HG03378 (cell line): ENCODE data around the gene KHDRBS1.
"Not testable (repeated sequence)": the region's sequence is repeated elsewhere in the genome, so short reads cannot be mapped to it uniquely, and the experiment has no call there.

Source experiments
- ATAC-seq: cut with Tn5 transposase; IDR thresholded peaks from one replicate; pipeline ENCODE4 v1.9.1; 2021; ENCODE audit warnings: mild to moderate bottlenecking, moderate library complexity; ENCODE audit not compliant: unreplicated experiment

The KHDRBS1 gene, protein sequence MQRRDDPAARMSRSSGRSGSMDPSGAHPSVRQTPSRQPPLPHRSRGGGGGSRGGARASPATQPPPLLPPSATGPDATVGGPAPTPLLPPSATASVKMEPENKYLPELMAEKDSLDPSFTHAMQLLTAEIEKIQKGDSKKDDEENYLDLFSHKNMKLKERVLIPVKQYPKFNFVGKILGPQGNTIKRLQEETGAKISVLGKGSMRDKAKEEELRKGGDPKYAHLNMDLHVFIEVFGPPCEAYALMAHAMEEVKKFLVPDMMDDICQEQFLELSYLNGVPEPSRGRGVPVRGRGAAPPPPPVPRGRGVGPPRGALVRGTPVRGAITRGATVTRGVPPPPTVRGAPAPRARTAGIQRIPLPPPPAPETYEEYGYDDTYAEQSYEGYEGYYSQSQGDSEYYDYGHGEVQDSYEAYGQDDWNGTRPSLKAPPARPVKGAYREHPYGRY

DNA sequence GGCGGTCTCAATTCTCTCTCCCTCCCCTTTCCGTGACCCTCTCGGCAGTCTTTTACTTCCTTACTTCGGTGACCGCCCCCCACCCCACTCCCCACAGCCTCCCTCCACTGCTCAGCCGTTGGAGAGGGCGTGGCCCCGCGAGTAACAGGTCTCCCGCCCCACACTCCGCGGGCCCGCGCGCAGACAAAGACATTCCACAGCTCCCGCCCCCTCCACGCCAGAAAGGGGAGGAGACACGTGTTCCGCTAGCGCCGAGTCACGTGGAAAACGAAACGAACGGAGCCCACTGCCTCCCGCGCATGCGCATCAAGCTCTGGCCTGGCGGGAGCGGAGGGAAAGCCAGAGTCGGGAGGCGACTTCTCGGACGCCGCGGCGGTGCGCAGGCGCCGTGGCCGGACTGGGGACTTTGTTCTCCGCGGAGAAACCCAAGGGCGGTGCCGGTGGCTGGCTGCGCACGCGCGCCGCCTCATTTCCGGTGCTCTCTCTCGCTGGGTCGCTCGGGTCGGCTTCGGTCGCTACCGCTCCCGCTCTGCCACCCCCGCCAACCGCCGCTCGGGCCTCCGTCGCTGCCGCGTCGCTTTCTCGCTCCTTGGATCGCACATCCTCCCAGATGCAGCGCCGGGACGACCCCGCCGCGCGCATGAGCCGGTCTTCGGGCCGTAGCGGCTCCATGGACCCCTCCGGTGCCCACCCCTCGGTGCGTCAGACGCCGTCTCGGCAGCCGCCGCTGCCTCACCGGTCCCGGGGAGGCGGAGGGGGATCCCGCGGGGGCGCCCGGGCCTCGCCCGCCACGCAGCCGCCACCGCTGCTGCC, at the start of gene KHDRBS1:
KHDRBS1 (plus strand) TSS at position 483 of the 813 bp plus-strand sequence; CDS start at position 611, 128 bp downstream.
- peak; percentile 81 for ATAC-seq

DNA sequence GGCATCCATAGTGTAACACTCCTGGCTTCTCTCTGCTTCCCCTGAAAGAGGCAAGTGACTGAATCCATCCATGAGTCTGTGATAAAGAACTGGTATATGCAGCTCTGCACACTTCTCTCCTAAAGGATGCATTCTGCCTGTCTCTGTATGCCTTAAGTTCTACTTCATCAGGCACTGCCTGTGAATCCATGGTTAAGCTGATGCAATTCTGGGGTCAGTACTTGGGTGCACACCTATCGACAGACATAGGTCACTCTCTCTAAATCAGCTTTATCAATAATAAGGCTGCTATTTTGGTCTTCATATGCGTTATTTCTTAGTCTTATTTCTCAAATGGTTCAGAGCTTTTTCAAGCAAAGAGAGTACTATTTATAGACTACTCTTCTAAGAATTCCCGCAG, 42.8 kb upstream of the KHDRBS1 start:
- ATAC-seq, result no peak

DNA sequence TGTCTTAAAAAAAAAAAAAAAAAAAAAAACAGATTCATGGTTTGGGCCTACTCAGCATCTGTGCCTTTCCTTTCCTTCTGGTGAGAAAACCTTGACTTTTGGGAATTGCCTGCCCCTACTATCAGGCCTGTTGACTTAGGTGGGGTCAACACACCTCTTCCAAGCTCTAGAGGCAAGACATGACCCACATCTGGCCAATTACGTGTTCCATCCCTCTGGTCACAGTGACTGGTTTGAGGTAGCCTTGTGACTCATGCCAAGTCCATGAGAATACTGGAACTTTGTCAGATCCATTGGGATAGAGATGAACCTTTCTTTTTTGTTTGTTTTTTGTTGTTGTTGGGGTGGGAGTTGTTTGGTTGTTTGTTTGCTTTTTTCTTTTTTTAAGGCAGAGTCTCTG, 37.3 kb upstream of the KHDRBS1 start:
- no peak for ATAC-seq

DNA sequence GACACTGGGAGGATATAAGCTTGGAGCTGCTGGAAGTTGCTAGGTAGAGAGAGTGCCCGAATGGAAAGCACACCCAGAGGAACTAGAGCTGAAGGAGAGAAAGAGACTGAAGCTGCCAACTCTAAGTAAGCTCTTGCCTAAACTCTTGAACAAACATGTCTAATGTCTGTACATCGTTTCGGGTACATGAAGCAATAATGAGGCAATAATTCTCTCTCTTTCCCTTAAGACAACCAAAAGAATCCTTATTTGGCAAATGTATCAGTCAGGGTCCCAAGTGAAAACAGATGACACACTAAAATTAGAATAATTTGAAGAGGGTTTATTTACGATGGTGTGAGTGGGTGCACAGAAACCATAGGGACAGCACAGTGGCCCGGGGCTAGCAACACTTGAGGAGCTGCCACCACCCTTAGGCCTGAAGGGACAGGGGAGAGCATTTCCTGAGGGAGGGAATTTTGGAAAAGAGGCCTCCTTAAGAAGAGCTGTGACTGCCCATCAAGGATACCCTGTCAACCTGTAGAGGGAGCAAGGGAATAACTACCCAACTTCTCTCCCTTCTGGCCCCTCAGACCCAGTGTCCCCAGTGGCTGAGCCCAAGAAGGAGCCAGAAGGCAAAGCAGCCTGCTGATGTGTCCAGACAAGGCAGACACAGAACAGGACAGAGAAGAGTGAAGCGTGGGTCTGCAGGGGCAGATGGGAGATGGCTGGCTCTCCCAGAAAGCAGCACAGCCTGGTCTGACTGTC, 36.1 kb upstream of the KHDRBS1 start:
- ATAC-seq, result no peak

DNA sequence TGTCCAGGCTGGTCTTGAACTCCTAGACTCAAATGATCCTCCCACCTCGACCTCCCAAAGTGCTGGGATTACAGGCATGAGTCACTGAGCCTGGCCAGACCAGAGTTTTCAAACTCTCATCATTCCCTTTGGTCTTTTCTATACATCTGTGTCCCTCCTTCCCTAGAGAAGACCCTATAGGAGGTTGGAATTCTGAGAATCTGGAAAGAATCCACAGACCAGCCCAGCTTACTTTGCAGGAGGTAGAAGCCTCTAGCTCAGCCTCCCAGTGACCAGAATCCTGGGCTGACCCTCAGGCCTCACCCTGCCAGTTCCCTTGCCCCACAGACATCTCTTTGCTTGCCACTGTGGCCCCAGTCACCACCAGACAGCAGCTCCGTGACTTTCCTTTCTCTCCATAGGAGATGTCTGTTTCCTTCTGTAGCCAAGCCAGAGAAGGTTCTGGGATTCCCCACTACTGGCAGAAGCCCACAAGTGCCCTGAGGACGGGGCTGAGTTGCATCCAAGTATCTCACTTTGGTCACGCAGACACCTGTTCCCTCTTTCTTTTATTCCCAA, 34.7 kb upstream of the KHDRBS1 start:
- no peak for ATAC-seq

DNA sequence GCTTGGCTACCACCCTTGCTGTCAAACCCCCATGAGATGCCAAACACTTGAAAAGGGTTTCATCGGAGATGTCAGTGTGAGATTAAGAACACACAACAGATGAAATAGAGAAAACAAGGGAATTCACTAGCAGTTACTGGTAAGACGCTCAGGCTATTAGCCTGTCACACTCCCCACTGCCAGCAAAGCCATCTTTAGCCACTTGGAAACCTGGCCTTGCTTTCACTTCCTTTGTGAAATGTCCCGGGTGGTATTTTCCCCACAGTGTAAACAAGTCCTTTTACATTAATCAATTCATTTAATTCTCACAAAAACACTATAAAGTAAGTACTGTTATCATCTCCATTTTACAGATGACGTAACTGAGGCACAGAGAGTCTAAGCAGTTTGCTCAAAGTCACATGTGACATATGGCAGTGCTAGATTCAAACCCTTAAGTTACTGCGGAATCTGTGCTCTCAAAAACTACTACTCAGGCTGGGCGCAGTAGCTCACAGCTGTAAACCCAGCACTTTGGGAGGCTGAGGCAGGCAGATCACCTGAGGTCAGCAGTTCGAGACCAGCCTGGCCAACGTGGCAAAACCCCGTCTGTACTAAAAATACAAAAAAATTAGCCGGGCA, 32.7 kb upstream of the KHDRBS1 start:
- no peak for ATAC-seq

DNA sequence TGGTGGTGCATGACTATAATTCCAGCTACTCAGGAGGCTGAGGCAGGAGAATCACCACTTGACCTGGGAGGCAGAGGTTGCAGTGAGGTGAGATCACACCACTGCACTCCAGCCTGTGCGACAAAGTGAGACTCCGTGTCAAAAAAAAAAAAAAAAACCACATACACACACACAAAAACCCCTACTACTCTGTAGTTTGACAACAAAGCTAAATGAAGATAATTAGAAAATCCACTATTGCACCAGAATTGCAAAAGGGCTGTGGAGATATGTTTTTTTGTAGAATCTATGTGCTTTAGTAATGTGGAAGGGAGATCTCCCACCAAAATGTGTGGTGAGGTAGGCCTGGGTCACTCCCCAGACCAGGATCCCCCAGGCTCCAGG, 32.2 kb upstream of the KHDRBS1 start:
- no peak for ATAC-seq

DNA sequence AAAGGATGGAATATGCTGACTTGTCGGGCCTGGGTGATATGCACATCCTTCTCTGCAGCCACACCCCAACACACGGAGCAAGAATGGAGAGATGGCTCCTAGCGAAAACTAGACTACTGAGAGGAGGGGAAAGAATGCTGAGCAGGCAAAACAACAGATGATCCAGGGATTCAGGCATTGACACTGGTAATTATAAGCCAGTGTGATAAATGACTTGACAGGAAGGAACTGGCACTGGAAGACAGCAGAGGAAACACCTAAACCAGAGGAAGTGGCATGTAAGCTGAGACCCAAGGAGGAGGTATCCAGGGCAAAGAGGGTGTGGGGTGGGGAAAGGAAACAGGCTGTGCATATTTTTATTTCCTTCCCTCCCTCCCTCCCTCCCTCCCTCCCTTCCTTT, 31.7 kb upstream of the KHDRBS1 start:
- no peak for ATAC-seq

DNA sequence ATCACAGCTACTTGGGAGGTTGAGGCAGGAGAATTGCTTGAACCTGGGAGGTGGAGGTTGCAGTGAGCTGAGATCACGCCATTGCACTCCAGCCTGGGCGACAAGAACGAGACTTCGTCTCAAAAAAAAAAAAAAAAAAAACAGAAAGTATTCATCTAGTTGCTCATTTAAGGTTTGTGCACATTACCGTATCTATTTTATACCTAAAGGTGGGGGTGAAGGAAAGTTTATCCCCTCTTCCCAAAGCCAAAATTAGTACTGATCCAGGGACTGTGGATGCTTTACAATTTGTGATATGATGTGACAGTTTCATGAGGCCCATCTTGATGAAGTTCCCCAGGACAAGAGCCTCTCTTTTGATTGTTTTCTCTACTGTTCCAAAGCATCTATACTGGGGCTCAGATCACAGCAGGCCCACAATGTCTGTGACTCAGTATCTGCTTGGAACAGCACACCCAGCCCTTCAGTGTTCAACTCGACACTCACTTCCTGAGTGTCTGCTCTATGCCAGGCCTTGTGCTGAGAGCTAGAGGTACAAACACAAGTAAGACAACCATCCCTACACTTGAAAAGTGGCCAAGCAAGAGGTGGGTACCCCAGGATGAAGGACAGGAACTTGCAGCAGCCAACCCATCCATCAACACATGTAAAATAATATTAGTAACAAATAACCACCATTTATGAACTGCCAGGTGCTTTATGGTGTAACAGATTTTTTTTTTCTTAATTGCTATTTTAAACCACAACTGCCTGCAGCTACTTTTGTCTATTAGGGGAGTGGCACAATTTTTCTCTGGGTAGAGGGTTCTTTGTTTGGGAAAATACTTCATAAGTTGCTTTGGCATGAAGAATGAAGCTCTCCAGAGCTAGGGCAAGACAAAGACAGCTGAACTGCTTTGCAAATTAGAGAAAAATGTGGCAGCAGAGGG, 29.0 kb upstream of the KHDRBS1 start:
- ATAC-seq, result no peak

DNA sequence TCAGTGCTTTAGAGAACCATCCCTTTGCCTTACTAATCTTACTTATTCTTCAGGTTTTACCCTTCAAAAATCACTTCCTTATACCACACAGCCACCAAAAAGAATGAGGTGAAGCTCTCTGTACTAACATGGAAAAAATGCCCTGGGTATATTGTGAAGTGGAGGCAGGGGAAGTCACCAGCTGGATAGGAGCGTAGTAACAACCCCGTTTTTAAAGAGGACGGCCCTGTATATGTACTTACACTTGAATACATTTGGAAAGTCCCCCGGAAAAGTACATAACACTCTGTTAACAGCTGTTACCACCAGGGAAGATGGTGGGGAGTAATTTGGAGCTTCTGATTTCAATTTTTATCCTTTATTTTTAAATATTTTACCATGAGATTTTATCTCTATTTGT, 28.2 kb upstream of the KHDRBS1 start:
- no peak for ATAC-seq

DNA sequence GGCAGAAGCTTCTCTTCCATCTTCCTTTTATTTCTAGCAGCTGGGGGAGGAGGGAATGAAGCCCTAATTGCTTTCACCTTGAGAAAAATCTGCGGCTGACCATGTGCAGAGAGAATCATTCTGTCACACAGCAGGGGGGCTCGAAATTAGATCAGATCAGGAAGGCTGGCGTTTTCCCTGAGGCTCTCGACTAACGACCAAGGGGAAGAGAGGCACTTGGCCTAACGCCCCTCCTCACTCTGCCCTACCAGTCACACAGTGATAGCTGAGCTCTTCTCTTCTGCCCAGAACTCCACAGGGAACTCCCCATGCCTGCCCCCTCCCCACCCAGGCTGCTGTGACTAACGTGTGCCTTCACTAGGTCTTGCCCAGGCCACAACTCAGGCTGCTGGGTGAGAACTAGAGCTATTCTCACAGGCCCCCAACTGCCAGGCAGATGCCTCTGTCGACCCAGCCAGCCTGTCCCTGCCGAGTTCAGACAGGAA, 26.5 kb upstream of the KHDRBS1 start:
- ATAC-seq, result no peak

DNA sequence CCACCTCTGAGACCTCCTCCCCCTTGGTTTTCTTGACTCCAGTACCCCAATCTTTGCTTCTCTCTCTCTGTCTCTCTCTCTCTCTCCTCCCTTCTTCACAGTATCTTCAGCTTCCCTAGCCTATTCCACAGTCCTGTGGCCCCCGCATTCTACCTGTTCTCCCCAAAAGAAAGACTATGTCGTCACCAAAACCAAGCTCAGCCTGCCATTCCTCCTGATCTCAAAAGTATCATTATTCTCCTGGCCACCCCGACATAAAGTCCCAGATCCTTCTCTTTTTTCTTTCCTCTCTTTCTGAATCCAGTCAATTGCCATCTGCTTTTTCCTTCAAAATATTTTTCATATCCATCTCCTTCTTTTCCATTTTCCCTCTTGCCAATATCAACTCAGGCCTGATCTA, 23.7 kb upstream of the KHDRBS1 start:
- no peak for ATAC-seq

DNA sequence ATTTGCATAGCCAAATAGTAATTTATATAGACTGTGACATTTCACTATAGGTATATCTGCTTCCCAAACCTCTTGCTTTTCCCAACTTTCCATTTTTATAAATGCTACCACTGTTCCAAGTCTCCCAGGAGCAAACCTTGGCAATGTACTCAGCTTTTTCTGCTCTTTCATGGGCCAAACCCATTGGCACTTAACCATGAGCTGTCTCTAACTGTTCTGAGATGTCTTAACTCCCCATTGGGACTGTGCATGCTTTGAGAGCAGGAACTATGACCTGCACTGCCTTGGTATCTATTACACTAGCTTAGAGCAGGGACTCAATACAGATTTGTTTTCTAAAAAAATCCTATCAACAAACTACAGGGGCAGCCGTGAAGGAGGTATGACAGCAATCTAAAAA, 22.5 kb upstream of the KHDRBS1 start:
- no peak for ATAC-seq

DNA sequence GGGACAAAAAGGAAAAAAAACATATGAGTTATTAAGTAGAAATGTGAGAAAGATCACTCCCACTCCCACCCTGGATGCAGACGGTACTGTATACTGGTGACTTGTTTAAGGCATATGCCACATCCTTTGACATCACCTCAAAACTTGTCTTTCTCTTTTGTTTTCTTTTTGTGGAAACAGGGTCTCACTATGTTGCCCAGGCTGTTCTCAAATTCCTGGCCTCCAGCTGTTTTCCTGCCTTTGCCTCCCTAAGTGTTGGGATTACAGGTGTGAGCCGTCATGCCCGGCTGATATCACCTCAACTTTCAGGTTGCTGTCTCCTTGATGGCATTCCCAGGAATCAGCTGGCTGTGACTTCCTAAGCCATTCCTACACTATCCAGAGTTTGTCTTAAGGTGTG, 18.4 kb upstream of the KHDRBS1 start:
- ATAC-seq, result no peak

DNA sequence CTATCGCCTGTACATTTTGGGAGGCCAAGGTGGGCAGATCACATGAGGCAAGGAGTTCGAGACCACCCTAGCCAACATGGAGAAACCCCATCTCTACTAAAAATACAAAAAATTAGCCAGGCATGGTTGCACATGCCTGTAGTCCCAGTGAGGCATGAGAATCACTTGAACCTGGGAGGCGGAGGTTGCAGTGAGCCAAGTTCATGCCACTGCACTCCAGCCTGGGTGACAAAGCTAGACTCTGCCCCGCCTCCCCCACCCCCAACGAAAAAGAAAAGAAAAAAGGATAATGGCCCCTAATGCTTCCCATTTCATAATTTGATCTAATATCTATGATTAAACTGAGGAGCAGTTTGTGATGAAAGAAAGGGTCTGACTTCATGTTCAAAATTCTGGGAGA, 17.5 kb upstream of the KHDRBS1 start:
- ATAC-seq, result not testable (repeated sequence)

DNA sequence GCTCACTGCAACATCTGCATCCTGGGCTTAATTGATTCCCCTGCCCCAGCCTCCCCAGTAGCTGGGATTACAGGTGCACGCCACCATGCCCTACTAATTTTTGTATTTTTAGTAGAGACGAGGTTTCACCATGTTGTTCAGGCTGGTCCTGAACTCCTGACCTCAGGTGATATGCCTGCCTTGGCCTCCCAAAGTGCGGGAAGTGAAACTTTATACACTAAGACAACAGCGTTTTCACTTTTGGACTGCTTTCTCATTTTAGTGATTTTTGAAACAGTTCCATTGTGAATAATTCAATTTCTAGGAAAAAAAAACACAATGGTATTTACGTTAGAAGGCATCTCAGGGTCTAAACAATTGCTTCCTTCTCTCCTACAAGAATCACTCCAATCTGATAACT, 11.8 kb upstream of the KHDRBS1 start:
- no peak for ATAC-seq

DNA sequence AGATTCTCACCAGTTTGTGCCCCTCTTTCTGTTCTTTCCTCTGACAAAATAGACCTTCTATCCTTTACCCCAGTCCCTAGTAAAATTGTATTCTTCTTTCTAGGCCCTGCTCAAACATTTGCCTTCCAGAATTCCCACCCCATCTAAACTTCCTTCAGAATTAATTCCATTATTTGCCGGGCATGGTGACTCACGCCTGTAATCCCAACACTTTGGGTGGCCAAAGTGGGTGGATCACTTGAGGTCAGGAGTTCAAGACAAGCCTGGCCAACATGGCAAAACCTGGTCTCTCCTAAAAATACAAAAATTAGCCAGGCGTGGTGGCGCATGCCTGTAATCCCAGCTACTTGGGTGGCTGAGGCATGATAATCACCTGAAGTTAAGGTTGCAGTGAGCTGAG, 11.4 kb upstream of the KHDRBS1 start:
- ATAC-seq, result not testable (repeated sequence)

DNA sequence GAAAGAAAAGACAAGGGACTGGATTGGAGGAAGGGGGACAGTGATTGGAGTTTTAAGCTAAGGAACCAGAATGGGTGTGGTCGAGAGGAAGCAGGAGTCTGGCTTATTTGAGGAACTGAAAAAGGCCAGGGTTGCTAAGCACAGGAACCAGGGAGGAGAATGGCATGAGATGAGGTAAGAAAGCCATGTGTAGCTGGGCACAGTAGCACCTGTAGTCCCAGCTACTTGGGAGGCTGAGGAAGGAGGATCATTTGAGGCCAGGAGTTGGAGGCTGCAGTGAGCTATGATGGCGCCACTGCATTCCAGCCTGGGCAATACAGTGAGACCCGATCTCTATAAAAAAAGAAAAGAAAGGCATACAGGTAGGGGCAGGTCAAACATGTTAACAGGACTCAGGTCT, 8.1 kb upstream of the KHDRBS1 start:
- ATAC-seq, result no peak

DNA sequence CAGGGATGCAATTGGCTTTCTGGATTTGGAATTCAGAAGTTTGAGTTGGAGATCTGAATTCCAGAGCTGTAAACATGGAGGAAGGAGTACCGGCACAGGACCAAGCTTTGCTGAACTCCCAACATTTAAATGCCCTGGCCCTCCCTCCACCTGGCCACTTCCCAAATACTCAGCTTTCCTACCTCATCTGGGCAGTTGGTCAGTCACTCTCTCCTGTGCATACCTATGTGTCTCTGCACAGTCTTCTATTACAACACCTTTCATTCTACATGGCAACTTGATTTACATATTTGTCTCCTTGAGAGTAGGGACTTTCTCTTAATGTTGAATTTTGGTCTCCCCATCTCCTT, 6.1 kb upstream of the KHDRBS1 start:
- no peak for ATAC-seq

DNA sequence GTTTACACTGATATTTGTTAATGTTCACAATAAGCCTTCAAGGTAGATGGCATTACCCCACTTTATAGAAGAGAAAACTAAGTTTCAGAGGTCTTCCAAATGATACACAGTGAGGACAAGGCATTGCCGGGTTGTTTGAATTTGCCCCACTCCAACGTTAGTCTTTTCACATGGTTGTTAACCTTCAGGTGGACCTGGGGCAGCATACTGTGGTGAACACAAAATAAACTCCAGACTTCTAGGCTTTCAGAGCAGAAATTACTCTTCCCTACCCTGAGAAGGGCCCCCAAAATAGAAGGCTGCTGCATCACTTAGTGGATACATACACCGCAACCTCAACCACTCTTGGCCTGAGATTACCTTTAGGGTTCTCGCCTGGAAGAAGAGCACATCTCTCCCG, 3.4 kb upstream of the KHDRBS1 start:
- no peak for ATAC-seq
